Karpas-422 (cell line): ENCODE data around the gene COL19A1. TPM values are rescaled to one million over a fixed set of nuclear protein-coding genes. Genes with fewer than 3 reads are reported as not detected.
A peak's percentile ranks its signal among the peaks of the same experiment; 100 is the strongest.
"Not testable (repeated sequence)": the region's sequence is repeated elsewhere in the genome, so short reads cannot be mapped to it uniquely, and the experiment has no call there.

Source experiments
- DNase-seq: peaks from one replicate; pipeline ENCODE4 v3.0.0-alpha.2; 2015
- H2AFZ ChIP-seq: fragments of 200-600 bp; sonication (generic); 2 replicates; pipeline ENCODE4 v1.6.1; 2014; ENCODE audit warnings: antibody characterized with exemption, low read length, mixed read lengths
- H3K27ac ChIP-seq: fragments of 200-600 bp; sonication (generic); 2 replicates; pipeline ENCODE4 v1.5.1; 2014; ENCODE audit warnings: mild to moderate bottlenecking, low read length, moderate library complexity
- H3K27me3 ChIP-seq: fragments of 200-600 bp; sonication (generic); 2 replicates; pipeline ENCODE4 v1.6.1; 2014; ENCODE audit warnings: low read length, mixed read lengths
- H3K36me3 ChIP-seq: fragments of 200-600 bp; sonication (generic); 2 replicates; pipeline ENCODE4 v1.6.1; 2014; ENCODE audit warnings: low read length, mixed read lengths; ENCODE audit not compliant: insufficient read depth
- H3K4me1 ChIP-seq: fragments of 200-600 bp; sonication (generic); 2 replicates; pipeline ENCODE4 v1.6.1; 2014; ENCODE audit warnings: mild to moderate bottlenecking, low read length, mixed read lengths
- H3K4me2 ChIP-seq: fragments of 200-600 bp; sonication (generic); 2 replicates; pipeline ENCODE4 v1.6.1; 2014; ENCODE audit warnings: low read length, low read depth, mild to moderate bottlenecking; ENCODE audit not compliant: poor library complexity, severe bottlenecking
- H3K4me3 ChIP-seq: fragments of 200-600 bp; sonication (generic); 2 replicates; pipeline ENCODE4 v1.5.1; 2014; ENCODE audit warnings: mild to moderate bottlenecking, antibody characterized with exemption, low read length, mixed read lengths
- H3K79me2 ChIP-seq: fragments of 200-600 bp; sonication (generic); 2 replicates; pipeline ENCODE4 v1.6.1; 2014; ENCODE audit warnings: mild to moderate bottlenecking, low read length, mixed read lengths
- H3K9ac ChIP-seq: fragments of 200-600 bp; sonication (generic); 2 replicates; pipeline ENCODE4 v1.6.0; 2014; ENCODE audit warnings: low read length
- H3K9me2 ChIP-seq: fragments of 200-600 bp; sonication (generic), shearing (Covaris generic); replicated peaks from 2 replicates; pipeline ENCODE4 v1.6.0; 2014; ENCODE audit warnings: mild to moderate bottlenecking, low read length, moderate library complexity; ENCODE audit not compliant: insufficient read depth
- H3K9me3 ChIP-seq: fragments of 300-700, 200-600 bp; sonication (generic); 2 replicates; pipeline ENCODE4 v1.6.1; 2014; ENCODE audit warnings: low read length, mixed read lengths
- H4K20me1 ChIP-seq: fragments of 200-600 bp; sonication (generic); 2 replicates; pipeline ENCODE4 v1.6.1; 2014; ENCODE audit warnings: mild to moderate bottlenecking, antibody characterized with exemption, low read length, low read depth; ENCODE audit not compliant: insufficient read depth
- total RNA-seq: library from RNA; depleted of rRNA; stranded (reverse); fragments of >200 nt; shearing (Covaris generic); gene quantifications from 2 replicates; pipeline ENCODE4 v1.2.3, GENCODE V29; 2014; ENCODE audit warnings: low replicate concordance; rRNA removed

COL19A1 gene
- not detected in 2 replicates for total RNA-seq

DNA sequence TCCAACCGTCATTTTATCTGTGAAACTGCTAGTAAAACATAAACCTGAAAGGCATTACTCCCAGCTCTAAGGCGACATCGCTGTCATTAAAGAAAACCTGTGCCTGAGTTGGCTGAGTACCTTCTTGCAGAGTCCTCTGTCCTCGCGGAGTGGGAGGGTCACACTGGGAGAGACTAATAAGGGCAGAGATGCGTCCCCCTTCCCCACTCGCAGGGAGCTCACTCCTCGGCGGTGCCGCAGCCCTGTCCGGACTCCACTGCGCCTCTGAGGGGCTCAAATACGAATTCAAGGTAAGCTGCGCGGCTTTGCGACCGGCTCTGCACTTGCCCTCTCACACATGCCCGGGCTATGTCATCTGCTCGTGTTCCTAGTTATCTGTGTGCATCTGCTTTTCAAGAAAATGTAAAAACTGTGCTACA is at the start of gene COL19A1:
Gene COL19A1 (plus strand): TSS at position 206 of the 419 bp plus-strand sequence. CDS start 13,012 bp downstream, outside the sequence.
- no peaks in the 10 kb centered on the region for H3K9me2 ChIP-seq
- no peaks in the 10 kb centered on the region for H3K27me3 ChIP-seq
- no peak for DNase-seq
- no peaks in the 10 kb centered on the region for H3K79me2 ChIP-seq
- H2AFZ ChIP-seq: peak within 1 kb of the TSS; percentile 90
- no peaks in the 10 kb centered on the region for H3K9me3 ChIP-seq
- peak within 1 kb of the TSS; percentile 84 for H3K4me2 ChIP-seq
- H3K4me1 ChIP-seq: peaks cover 20% of the 10 kb centered on the region
- H3K9ac ChIP-seq: peak within 1 kb of the TSS; percentile 62
- no peaks in the 10 kb centered on the region for H4K20me1 ChIP-seq
- no peaks in the 10 kb centered on the region for H3K36me3 ChIP-seq
- H3K4me3 ChIP-seq: peak within 1 kb of the TSS; percentile 70
- H3K27ac ChIP-seq: no peak within 1 kb of the TSS

DNA sequence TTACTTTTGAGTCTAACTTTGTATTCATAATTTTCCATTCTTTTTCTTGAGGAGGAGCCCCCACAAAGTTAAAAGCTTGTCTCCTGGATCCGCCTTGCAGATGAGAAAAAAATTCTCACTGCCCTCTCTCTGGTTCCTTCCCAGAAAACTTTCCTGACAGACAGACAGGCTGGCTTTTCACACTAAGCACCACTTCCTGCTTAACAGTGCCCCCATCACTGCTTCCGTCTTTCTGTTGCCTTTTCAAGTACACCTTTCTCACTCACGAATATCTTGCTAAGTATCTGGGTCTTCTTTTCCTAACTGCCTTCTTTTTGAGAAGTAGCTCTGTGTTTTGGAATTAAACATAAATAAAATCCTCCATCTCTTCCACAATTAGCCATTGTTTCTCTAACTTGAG is 49.8 kb upstream of the COL19A1 start:
- peak overlapping the region; percentile 92 for H2AFZ ChIP-seq
- no peaks in the 10 kb centered on the region for H3K9me3 ChIP-seq
- no peaks in the 10 kb centered on the region for H3K79me2 ChIP-seq
- no peaks in the 10 kb centered on the region for H4K20me1 ChIP-seq
- no peaks in the 10 kb centered on the region for H3K36me3 ChIP-seq
- H3K4me1 ChIP-seq: peaks cover 32% of the 10 kb centered on the region
- peak overlapping the region; percentile 21 for H3K9ac ChIP-seq
- H3K27ac ChIP-seq: peak overlapping the region; percentile 39
- DNase-seq: peak; percentile 52
- peak overlapping the region; percentile 56 for H3K4me2 ChIP-seq
- peak overlapping the region; percentile 9; the same call in 1 of the 2 replicates for H3K4me3 ChIP-seq
- no peaks in the 10 kb centered on the region for H3K27me3 ChIP-seq
- no peaks in the 10 kb centered on the region for H3K9me2 ChIP-seq

DNA sequence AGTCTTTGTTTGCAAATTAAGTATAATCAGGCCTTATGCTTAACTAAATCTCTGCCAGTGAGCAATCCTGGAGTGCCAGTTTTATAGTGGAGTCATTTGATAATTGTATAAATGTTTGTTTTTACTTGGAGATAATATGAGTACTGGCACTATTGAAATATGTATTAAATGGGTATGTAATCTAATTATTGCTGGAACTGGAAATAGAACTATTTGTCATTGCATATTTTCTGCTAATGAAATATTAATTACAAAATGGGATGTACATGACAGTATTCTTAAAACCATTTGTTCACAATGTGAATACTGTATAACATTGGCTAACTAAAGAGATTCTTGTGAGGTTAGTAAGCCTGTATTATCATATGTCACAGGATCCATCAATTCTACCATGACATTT is 49.0 kb upstream of the COL19A1 start:
- no peaks in the 10 kb centered on the region for H3K36me3 ChIP-seq
- H3K4me3 ChIP-seq: no peak overlapping the region
- no peaks in the 10 kb centered on the region for H3K9me2 ChIP-seq
- H3K27ac ChIP-seq: no peak overlapping the region
- no peaks in the 10 kb centered on the region for H3K27me3 ChIP-seq
- H3K4me1 ChIP-seq: peaks cover 32% of the 10 kb centered on the region
- H3K9me3 ChIP-seq: no peaks in the 10 kb centered on the region
- H2AFZ ChIP-seq: no peak overlapping the region
- no peaks in the 10 kb centered on the region for H4K20me1 ChIP-seq
- no peak overlapping the region for H3K9ac ChIP-seq
- no peak for DNase-seq
- H3K79me2 ChIP-seq: no peaks in the 10 kb centered on the region
- peak overlapping the region; percentile 56 for H3K4me2 ChIP-seq

DNA sequence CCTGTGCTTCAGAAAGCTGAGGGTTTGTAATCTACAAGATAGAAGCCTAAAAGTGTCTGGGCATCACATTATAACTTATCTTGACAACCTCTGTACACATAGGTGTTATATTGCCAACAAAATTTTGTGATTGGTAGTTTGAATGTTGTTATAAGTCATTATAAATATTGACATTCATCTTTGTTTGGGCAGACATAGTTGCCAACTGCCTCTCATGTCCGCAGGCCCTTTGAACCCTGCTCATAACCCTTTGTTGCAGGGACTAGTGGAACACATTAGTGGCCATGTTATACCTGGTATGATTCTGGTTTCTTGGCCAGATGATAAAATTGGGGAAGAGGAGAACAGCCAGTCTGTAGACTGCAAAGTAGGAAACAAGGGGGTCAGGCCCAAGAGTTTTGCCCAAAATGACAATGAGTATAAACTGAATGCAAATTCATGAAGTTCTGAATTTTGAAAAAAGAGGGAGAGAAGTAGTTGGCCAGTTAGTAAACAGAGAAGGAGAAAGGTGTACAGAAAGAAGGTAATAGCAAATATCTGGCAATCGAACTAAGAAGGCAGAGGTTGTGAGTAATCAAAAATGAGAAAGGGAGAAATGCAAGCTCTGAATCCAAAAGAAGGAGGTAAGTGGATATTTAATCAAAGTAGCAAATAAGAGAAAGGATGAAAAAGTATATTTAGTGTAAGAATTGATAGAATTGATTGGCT is 48.0 kb upstream of the COL19A1 start:
- no peak overlapping the region for H2AFZ ChIP-seq
- peaks cover 27% of the 10 kb centered on the region for H3K4me1 ChIP-seq
- H3K9ac ChIP-seq: no peak overlapping the region
- H3K36me3 ChIP-seq: no peaks in the 10 kb centered on the region
- DNase-seq: no peak
- no peaks in the 10 kb centered on the region for H3K27me3 ChIP-seq
- H4K20me1 ChIP-seq: no peaks in the 10 kb centered on the region
- no peaks in the 10 kb centered on the region for H3K79me2 ChIP-seq
- no peaks in the 10 kb centered on the region for H3K9me3 ChIP-seq
- no peak overlapping the region for H3K4me2 ChIP-seq
- H3K4me3 ChIP-seq: no peak overlapping the region
- no peak overlapping the region for H3K27ac ChIP-seq
- no peaks in the 10 kb centered on the region for H3K9me2 ChIP-seq

DNA sequence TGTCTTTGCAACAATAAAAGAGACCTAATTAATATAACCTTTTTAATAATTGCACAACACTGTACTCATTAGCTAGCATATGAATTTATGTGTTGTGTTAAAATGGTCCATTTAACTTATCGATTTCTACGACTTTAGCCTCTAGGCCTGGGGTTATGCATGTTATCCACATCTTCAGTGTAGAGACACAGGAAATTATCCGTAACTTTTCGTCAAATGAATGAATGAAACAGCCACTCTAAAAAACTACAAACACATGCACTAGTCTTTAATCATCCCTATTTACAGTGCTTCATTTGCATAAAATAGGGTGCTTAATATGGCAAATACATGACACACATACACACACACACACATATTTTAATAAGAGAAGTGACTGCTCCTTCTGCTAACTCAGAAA is 47.2 kb upstream of the COL19A1 start:
- H3K27ac ChIP-seq: no peak overlapping the region
- no peak overlapping the region for H2AFZ ChIP-seq
- no peak overlapping the region for H3K4me3 ChIP-seq
- H3K4me1 ChIP-seq: peaks cover 20% of the 10 kb centered on the region
- no peaks in the 10 kb centered on the region for H3K79me2 ChIP-seq
- H3K9me3 ChIP-seq: no peaks in the 10 kb centered on the region
- no peak overlapping the region for H3K4me2 ChIP-seq
- H3K27me3 ChIP-seq: no peaks in the 10 kb centered on the region
- no peaks in the 10 kb centered on the region for H4K20me1 ChIP-seq
- no peak for DNase-seq
- no peak overlapping the region for H3K9ac ChIP-seq
- H3K9me2 ChIP-seq: no peaks in the 10 kb centered on the region
- no peaks in the 10 kb centered on the region for H3K36me3 ChIP-seq

DNA sequence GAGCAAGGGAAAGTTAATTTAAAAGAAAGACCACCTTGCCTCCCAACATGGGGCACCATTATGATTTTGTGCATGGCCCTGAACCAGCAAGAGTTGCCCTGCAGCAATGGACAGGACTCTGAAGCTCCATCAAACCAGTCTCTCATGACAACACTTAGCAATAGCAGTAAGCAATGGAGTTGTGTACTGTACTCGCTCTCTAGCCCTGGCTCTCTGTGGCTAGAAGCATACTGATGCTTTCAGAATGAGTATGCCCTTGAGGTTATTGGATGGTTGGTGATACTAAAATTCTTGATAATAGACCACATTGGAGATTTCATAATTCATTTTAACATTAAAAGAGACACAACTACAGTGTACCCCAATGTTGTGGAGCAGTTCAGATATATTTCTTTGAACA is 46.3 kb upstream of the COL19A1 start:
- Histone ChIP-seq H3K9ac (no peak overlapping the region), H2AFZ (no peak overlapping the region), H3K36me3 (no peaks in the 10 kb centered on the region), H4K20me1 (no peaks in the 10 kb centered on the region), H3K27ac (no peak overlapping the region), H3K9me2 (no peaks in the 10 kb centered on the region), H3K27me3 (no peaks in the 10 kb centered on the region), H3K4me2 (no peak overlapping the region), H3K79me2 (no peaks in the 10 kb centered on the region), H3K4me1 (peaks cover 20% of the 10 kb centered on the region), H3K9me3 (no peaks in the 10 kb centered on the region), H3K4me3 (no peak overlapping the region)
- no peak for DNase-seq

GRCh38 chr6:69820438-69820837 is 45.9 kb upstream of the COL19A1 start:
- H3K79me2 ChIP-seq: no peaks in the 10 kb centered on the region
- H3K27ac ChIP-seq: no peak overlapping the region
- no peaks in the 10 kb centered on the region for H3K9me3 ChIP-seq
- H3K4me2 ChIP-seq: no peak overlapping the region
- H3K9ac ChIP-seq: no peak overlapping the region
- H3K4me3 ChIP-seq: no peak overlapping the region
- DNase-seq: no peak
- no peaks in the 10 kb centered on the region for H3K9me2 ChIP-seq
- no peaks in the 10 kb centered on the region for H4K20me1 ChIP-seq
- H3K27me3 ChIP-seq: no peaks in the 10 kb centered on the region
- H3K4me1 ChIP-seq: peaks cover 20% of the 10 kb centered on the region
- H2AFZ ChIP-seq: no peak overlapping the region
- no peaks in the 10 kb centered on the region for H3K36me3 ChIP-seq

DNA sequence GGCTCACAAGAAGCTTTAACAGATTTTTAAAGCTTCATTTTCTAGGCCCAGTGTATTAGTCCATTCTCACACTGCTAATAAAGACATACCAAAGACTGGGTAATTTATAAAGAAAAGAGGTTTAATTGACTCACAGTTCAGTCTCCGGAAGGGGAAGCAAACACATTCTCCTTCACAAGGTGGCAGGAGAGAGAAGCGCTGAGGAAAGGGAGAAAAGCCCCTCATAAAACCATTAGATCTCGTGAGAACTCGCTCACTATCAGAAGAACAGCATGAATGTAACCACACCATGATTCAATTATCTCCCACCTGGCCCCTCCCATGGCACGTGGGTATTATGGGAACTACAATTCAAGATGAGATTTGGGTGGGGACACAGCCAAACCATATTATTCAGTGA is 42.0 kb upstream of the COL19A1 start:
- H3K9me2 ChIP-seq, H3K9me3 ChIP-seq, H2AFZ ChIP-seq, H3K4me1 ChIP-seq, H3K4me3 ChIP-seq, H3K36me3 ChIP-seq, H4K20me1 ChIP-seq, H3K27me3 ChIP-seq, H3K9ac ChIP-seq, DNase-seq, H3K4me2 ChIP-seq, H3K79me2 ChIP-seq, H3K27ac ChIP-seq: not testable (repeated sequence)
